Testis (tissue), 3 donors: ENCODE measurements around the gene MACROD1. TPM values are rescaled to one million over a fixed set of nuclear protein-coding genes. Genes with fewer than 3 reads are reported as not detected.

Source experiments
- DNase-seq: peaks from one replicate; pipeline ENCODE4 v3.0.0-alpha.2; 2019
- H3K27ac ChIP-seq, 2 donors: fragments of 200-600 bp; sonication (generic); one replicate each; pipeline ENCODE4 v1.5.1; 2019
- H3K27me3 ChIP-seq: fragments of 200-600 bp; sonication (generic); one replicate; pipeline ENCODE4 v1.5.1; 2019
- H3K36me3 ChIP-seq: fragments of 200-600 bp; sonication (generic); one replicate; pipeline ENCODE4 v1.5.1; 2017; ENCODE audit warnings: low read depth; ENCODE audit errors: missing control alignments
- H3K4me1 ChIP-seq: fragments of 200-600 bp; sonication (generic); one replicate; pipeline ENCODE4 v1.5.1; 2019
- H3K4me3 ChIP-seq, 2 donors: fragments of 200-600 bp; sonication (generic); one replicate each; pipeline ENCODE4 v1.5.1; 2017 to 2019
- H3K9me3 ChIP-seq: fragments of 200-600 bp; sonication (generic); one replicate; pipeline ENCODE4 v1.5.1; 2017
- CTCF ChIP-seq, 3 experiments: fragments of 450-650 bp in 2 of 3; fragments of 200-600 bp in 1 of 3; sonication (generic) in 1 of 3; IDR thresholded peaks; one replicate each; pipeline ENCODE4 v1.5.1; 2016 to 2019; ENCODE audit warnings: antibody characterized with exemption in 3 of 3, mild to moderate bottlenecking in 2 of 3, moderate library complexity in 1 of 3
- POLR2A ChIP-seq: fragments of 450-650 bp; IDR thresholded peaks from one replicate; pipeline ENCODE4 v1.6.1; 2017; ENCODE audit warnings: antibody characterized with exemption, mild to moderate bottlenecking, moderate library complexity
- WGBS, 2 donors: methylation state at CpG; one replicate each; pipeline ENCODE4 v1.1.5; 2018; 5-methylcytosine and 5-hydroxymethylcytosine counted together
- intact Hi-C: fragments of 100-400 bp; cut with DNase I; formaldehyde crosslinking; loops from one replicate; pipeline ENCODE4 v1.15.1; 2023; ENCODE audit warnings: low total_unique reads
- polyA plus RNA-seq: library from polyadenylated mRNA; stranded (reverse); fragments of 350-450 nt; fragmentation: Illumina TruSeq; extraction: RNeasy Lipid Tissue Mini Kit (QIAGEN cat#74804); gene quantifications from one replicate; pipeline ENCODE4 v1.2.3, GENCODE V29; 2014; ENCODE audit warnings: low read depth, low replicate concordance; ENCODE audit not compliant: insufficient read depth
- total RNA-seq, 2 donors: library from RNA; depleted of rRNA; stranded (reverse); fragments of >200 nt; gene quantifications; one replicate each; pipeline ENCODE4 v1.2.3, GENCODE V29; 2016

Gene MACROD1
- total and polyA plus RNA-seq, 3 donors from 2014 or later, result 13.3 to 15.3 (median 14.1) TPM

- no peak overlapping the region for H3K4me3 ChIP-seq
- intact Hi-C loops, result no loop called here
- no peak for DNase-seq
- WGBS, 2 donors, result 63 to 66% methylated on average over 16 to 19 of the region's 19 CpGs
- no peaks in the 10 kb centered on the region for H3K36me3 ChIP-seq
- H3K9me3 ChIP-seq, result no peaks in the 10 kb centered on the region
- H3K4me1 ChIP-seq, result no peaks in the 10 kb centered on the region
- H3K27ac ChIP-seq, result no peak overlapping the region
- TF ChIP-seq POLR2A (no peak), CTCF (IDR thresholded peaks at IDR 0.05) (no peak)
- no peaks in the 10 kb centered on the region for H3K27me3 ChIP-seq
Measured at GRCh38 chr11:64101461-64101860, 64.5 kb downstream of the MACROD1 start.

DNA sequence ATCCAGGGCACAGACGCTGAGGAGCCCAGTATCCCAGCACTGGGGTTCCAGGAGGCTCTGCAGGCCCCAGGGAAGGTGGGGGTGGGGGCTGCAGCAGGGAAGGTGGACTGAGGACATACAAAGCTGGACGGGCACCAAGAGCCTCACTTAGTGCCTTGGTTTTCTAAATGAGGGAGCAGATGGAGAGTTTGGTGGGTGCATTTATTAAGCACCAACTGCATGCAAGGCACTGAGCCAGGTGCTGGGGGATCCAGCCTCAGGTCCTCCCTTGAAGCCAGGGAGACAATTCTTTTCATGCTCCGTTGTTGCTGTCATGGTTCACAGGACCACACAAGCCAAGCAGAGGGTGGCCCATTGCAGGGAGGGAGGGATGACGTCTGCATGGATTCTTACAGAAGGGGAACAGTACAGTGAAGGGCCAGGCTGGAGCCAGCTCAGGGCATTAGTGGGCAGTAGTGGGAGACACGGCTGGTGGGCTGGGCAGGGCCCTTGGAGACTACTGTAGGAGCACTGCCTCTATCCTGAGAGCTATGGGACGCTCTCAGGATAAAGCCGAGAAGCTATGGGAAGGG lies 65.0 kb downstream of the MACROD1 start:
- 87 to 88% methylated on average over 3 to 7 of the region's 7 CpGs for WGBS, 2 donors

GRCh38 chr11:64100360-64100759 lies 65.6 kb downstream of the MACROD1 start:
- Histone ChIP-seq H3K27ac (no peak overlapping the region), H3K36me3 (no peaks in the 10 kb centered on the region), H3K4me3 (no peak overlapping the region), H3K27me3 (no peaks in the 10 kb centered on the region), H3K9me3 (no peaks in the 10 kb centered on the region), H3K4me1 (no peaks in the 10 kb centered on the region)
- 87 to 92% methylated on average over 7 to 8 of the region's 8 CpGs for WGBS, 2 donors
- intact Hi-C loops, result no loop called here
- TF ChIP-seq CTCF (IDR thresholded peaks at IDR 0.05), result no peak
- no peak for TF ChIP-seq POLR2A
- no peak for DNase-seq

More for the DNA sequence above, 65.0 kb downstream of the MACROD1 start:
- H3K36me3 ChIP-seq, result no peaks in the 10 kb centered on the region
- no peak for DNase-seq
- intact Hi-C loops, result no loop called here
- H3K4me3 ChIP-seq, result no peak overlapping the region
- no peak overlapping the region for H3K27ac ChIP-seq
- H3K4me1 ChIP-seq, result no peaks in the 10 kb centered on the region
- H3K27me3 ChIP-seq, result no peaks in the 10 kb centered on the region
- TF ChIP-seq CTCF (IDR thresholded peaks at IDR 0.05), result no peak
- TF ChIP-seq POLR2A, result no peak
- no peaks in the 10 kb centered on the region for H3K9me3 ChIP-seq

GRCh38 chr11:64099436-64099835 lies 66.5 kb downstream of the MACROD1 start:
- H3K27me3 ChIP-seq, result no peaks in the 10 kb centered on the region
- WGBS, 2 donors, result 93 to 94% methylated on average over 4 of the region's 4 CpGs
- H3K27ac ChIP-seq, result no peak overlapping the region
- DNase-seq, result no peak
- no peaks in the 10 kb centered on the region for H3K9me3 ChIP-seq
- no peak overlapping the region for H3K4me3 ChIP-seq
- intact Hi-C loops, result no loop called here
- no peaks in the 10 kb centered on the region for H3K4me1 ChIP-seq
- no peaks in the 10 kb centered on the region for H3K36me3 ChIP-seq
- TF ChIP-seq CTCF (IDR thresholded peaks at IDR 0.05) (no peak), POLR2A (no peak)

DNA sequence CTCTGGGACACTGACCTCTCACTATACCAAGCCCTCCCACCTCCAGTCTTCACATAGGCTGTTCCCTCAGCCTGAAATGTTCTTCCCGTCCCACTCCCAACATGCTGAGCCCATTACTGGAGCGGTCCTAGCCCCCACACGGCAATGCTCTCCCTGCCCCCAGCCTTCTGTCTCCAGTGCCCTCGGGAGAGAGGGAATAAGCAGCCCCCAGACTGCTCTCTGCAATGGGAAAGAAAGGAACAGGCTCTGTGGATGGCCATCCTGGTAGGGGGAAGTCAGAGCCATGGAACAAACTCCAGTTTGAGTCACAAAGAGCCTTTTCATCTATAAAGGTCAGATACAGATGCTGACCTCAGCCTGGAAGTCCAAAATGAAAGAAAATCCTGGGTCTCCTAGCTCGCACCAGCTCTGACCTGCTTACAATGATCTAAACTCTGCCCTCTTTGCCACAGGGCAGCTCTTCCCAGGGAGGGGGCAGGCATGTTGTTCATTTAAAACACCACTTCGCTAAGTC lies 67.5 kb downstream of the MACROD1 start:
- H3K27ac ChIP-seq, result no peak overlapping the region
- no peaks in the 10 kb centered on the region for H3K36me3 ChIP-seq
- WGBS, 2 donors, result 89 to 92% methylated on average over 4 to 6 of the region's 6 CpGs
- no peak overlapping the region for H3K4me3 ChIP-seq
- H3K4me1 ChIP-seq, result peaks cover 5% of the 10 kb centered on the region
- no peaks in the 10 kb centered on the region for H3K27me3 ChIP-seq
- intact Hi-C loops, result no loop called here
- no peak for DNase-seq
- H3K9me3 ChIP-seq, result no peaks in the 10 kb centered on the region
- no peak for TF ChIP-seq CTCF (IDR thresholded peaks at IDR 0.05)
